GM21447 (cell line): Measurements from ENCODE around the gene CYBA.

Experiments
- ATAC-seq: cut with Tn5 transposase; IDR thresholded peaks from one replicate; pipeline ENCODE4 v1.9.1; 2021; ENCODE audit not compliant: unreplicated experiment

The CYBA gene

DNA sequence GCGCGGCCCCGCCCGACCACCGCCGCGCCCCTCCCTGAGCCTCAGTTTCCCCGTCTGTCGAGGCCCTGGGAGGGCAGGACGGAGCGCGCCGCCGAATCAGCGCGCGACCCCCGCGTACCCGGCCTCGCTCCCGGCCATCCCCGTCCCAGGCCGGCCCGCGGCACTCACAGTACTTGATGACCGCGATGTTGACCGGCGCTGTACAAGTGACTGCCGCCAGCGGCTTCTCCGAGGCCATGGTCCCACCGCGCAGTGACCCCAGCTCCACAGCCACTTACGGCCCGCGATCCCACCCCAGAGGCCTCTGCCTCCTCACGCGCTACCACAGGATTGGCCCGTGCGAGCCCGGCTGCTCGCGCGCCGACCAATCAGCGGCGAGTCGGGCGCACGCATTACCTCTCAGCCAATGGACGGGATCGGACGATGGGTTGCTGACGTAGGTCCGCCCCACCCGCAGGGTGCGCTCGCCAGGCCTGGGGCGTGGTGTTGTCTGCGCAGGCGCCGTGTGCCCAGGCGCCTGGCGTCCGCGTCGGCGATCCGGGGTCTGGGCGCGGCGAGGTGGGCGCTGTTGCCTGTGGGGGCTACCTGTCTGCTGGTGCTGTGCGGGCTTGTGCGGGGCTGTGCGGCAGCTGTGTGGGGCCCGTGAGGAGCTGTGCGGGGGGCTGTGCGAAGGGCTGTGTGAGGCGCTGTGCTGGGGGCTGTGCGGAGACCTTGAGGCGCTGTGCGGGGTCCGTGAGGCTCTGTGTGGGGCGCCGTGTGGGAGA lies 12.2 kb upstream of the CYBA start, which contains the start of gene MVD:
TSS of gene MVD (minus strand) at position 249 of the 764 bp plus-strand sequence. CDS start at position 238, 11 bp downstream.
- peak; percentile 88 for ATAC-seq

DNA sequence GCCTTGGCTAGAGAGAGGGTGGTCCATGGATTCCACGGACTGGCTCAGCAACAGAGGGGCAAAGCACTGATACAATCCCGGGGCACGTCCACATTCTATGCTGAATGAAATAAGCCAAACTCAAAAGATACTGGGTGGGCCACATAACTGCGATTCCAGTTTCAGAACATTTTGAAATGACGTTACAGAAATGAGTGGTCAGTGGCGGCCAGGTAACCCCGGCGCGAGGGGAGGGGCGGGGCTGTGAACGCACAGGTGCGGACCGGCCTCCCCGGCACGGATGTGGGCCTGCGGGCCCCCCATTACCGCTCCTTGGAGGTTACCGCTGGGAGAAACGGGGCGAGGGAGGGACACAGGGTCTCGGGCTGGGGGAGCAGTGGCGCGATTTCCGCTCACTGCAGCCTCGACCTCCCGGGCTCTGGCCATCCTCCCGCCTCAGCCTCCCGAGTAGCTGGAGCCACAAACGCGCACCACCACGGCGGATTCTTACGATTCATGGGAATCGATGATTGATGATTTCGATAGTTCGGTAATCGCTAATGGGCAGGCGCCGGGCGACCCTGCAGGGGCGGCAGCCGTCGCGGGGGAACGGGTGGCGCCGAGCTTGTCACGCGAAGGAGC lies 11.5 kb upstream of the CYBA start:
- ATAC-seq: peak; percentile 15

DNA sequence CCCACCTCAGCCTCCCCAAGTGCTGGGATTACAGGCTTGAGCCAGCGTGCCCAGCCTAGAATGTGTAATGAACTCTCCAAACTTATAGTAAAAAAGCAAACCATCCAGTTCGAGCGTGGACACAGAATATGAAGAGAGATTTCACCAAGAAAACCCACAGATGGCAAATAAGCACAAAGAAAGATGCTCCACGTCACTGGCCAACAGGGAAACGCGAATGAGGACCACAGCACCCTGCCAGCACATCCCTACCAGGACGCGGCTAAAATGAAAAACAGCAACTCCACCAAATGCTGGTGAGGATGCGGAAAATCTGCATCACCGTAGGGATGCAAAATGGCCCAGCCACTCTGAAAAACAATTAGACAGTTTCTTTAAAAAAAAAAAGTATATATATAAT lies 10.6 kb upstream of the CYBA start:
- ATAC-seq: no peak

DNA sequence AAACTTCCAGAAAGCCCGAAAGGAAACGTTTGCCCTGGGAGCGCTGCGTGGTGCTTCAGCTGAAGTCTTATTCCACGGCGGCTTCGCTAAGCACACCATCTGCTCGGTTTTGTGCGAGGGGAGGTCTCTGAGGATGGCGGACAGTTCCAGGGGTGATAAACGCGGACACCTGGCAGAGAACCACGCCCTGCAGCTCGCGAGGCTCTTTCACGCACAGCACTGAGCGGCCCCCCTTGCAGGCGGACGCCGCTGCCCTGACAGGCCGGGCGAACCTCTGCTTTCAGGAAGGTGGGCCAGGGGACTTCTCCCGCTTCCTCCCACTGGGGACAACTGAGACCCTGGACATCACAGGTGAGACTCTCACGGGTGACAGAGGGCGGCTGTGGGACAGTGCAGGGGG lies 8.3 kb upstream of the CYBA start:
- ATAC-seq: no peak

DNA sequence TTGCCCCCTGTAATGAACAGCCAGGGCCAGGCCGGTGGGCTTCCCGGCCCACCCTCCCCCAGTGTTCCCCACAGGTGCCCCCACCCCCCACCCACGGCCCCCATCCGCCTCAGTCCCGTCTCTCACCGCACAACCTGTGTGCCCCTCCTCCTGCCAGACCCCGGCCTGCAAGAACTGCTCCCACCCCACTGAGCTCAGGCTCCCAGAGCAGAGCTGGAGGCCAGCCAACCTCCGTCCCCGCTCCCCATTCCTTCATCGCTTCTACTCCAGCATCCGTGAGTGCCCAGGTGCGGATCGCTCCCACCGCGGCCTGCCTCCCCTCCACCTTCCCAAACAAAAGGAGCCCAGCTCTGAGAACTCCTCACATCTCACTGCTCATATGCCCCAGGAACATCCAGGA lies 7.9 kb upstream of the CYBA start:
- no peak for ATAC-seq

DNA sequence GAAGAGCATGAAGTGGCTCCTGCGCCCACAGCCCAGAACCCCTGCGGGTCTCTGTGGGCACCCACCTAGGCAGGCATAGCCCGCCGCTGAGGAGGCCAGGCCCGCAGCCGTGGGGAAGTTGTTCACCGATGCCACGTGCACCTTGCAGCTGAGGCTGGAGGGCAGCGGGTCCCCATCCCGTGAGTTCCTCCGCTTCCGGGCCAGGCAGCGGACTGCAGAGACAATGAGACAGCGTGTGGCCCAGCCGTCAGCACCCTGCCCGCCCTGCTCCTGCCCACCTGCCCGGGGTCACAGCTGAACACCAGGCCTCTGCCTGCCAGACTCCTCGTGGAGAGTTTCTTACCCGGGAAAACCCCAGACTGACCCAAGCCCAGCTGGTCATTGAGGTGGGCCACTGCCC lies 6.5 kb upstream of the CYBA start:
- ATAC-seq: no peak

DNA sequence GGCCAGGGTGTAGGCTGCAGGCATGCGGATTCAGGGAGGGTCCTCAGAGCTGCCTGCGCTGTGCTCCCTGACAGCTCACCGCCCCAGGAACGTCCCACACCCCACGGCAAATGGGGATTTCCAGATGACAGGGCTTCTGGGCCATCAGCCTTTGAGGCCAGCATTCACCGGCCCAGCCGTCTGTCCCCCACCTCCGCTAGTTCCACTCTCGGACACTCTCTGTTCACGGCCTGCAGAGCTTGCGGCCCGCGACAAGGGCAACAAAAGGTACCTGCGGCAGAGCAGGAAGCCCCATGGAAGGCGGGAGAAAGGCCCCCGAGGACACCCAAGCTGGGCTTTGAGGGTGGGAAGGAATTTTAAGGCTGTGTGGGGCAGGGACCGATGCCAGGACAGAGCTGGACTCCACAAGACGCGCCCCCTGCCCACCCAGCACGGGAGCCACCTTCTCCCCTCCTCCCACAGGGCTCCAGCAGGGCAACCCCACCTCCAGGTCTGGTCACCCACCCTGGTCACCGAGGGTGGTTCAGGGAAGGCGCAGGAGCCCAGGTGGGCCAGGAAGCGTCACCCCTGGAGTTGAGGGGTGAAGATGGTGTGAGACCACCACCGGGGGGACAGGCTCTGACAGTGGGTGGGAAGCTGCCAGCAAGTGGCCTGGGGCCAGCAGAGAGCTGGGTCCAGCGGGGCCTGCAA lies 5.6 kb upstream of the CYBA start:
- ATAC-seq: no peak

DNA sequence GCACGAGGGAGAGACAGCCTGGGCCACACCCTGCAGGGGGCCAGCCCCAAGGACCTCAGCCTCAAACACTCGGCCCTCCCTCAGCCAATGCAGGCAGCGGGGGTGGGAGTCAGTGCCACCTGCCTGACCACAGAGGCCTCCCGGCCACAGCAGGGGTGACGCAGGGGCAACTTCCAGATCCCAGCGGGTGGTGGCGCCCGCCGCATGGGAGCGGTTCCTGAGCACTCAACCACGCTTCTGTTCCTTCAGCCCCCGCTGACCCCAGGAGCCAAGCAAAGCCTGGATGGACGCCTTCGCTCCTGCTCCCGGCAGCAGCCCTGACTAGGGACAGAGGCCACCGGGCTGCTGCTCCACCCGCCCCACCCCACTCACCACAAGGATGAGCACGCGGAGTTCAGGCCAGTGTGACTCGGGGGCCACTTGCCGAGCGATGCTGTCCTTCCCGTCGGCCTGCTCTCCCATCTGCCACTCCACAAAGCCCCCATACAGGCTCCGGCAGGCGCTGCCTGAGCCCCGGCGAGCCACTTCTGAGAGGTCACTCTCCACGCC lies 5.0 kb upstream of the CYBA start:
- ATAC-seq: no peak

DNA sequence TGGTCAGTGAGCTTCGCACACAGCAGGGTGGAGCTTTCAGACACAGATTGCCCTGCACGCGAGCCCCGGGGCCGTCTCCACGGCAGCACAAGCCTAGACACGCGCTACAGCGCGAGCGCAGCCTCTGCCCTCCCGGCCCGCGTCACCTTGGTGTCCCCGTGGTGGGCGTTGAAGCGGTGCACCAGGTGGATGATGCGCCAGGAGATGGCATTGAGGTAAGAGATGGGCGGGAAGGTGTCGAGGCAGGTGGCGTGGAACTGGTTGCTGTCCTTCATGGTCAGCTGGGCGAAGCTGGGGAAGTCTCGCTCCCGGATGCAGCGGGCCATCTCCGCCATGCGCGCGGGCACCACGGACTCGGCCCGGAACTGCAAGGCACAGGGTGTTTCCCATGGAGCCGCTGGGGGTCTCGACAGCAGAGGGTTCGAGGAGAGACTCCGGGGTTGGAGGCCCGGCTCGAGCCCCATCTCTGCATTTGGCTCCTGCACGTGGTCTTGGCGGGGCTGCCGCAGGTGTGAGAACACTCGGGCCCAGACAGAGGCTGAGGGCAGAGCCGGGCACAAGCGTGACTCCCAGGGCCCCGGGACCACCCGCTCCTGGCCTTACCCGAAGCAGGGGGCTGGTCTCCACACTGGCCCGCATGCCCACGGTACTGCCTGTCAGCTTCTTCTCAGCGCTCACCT lies 4.3 kb upstream of the CYBA start:
- no peak for ATAC-seq

DNA sequence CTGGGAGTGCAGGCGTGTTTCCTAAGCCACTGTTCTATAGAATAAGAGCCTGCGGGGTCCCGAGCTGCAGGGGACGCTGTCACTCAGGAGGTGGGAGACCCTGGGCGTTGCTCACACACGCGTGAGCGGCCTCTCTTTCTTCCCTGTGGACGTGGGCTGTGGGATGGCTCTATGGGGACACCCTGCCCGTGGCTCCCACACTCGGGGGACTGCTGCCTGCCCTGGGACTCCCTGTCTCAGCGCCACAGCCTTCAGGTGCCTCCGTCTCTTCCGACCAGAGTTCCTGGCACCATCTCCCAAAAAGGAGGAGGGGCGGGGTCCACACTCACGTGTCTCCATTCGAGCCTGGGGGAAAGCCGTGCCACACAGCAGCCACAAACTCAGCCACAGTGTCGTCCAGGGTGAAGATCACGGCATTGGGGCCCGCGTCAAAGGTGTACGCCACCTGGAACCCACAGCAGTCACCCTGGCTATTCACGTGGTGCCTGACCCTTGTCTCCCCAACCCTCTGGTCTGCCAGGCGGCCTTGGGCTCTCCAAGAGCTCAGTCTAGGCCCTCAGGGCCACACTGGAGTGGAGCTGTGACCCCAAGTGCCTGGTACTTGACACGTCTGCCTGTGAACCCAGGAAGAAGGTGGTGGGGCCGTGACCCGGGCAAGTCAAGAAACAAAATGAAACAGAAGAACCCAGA lies 3.7 kb upstream of the CYBA start:
- no peak for ATAC-seq

DNA sequence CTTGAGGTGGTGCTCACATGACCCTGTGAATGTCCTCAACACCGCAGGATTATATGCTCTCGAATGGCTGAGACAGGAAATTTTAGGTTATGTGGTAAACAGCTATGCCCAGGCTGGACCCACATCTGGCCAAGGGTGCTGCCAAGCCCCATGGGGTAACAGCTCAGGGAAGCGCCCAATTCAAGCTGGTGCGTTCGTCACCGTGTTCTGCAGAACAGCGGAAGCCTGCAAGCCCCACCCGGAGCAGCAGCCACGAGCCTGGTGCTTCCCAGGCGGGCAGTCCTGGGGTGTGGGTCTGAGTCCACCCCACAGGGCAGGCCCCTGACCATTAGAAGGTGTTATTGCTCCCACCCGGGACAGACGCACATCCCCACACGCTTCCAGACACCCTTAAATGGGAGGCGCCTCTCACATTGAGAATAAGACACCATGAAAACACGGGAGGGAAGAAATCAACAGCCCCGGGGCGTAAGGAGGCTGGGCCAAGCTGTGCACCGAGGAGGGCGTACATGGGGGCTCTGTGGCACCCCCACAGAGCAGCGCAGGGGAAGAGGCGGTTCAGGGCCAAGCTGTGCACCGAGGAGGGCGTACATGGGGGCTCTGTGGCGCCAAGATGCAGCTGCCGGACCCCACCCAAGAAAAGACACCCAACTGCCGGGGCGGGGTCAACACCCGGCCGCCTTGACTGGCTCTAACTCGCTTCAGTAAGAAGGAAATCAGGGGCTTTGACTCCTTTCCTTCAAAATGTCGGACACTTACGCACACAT lies 2.9 kb upstream of the CYBA start:
- no peak for ATAC-seq

DNA sequence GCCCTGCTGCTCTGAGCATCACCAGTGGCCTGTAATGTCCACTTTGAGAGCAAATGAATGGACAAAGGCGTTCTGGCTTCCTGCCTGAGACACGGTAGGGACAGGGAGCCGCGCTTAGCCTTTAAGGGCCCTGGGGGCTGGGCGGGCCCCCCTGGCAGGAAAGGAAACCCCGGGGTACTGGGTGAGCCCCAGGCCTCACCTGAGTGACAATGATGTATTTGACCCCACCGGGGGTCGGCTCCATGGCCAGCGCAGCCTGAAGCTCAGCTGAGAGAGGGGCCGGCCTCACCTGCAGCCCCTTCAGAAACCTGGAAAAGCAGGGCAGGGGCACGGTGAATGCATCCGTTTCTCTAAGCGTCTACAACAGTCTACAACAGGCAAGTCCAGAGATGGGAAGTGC lies 2.2 kb upstream of the CYBA start:
- ATAC-seq: no peak

DNA sequence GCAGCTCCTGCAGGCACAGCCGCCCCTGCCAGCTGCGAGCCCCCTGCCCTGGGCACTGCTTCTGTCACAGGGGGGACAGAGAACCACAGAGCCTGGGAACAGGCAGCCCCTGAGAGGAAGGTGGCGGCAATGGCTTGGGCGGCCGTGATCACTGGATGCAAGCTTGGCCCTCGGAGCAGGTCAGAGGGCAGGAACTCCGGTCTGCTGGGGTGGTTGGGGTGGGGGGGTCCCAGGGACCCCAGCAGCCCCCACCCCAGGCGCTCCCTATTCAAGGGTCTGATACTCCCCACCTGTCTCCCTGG lies 1.9 kb upstream of the CYBA start:
- no peak for ATAC-seq

DNA sequence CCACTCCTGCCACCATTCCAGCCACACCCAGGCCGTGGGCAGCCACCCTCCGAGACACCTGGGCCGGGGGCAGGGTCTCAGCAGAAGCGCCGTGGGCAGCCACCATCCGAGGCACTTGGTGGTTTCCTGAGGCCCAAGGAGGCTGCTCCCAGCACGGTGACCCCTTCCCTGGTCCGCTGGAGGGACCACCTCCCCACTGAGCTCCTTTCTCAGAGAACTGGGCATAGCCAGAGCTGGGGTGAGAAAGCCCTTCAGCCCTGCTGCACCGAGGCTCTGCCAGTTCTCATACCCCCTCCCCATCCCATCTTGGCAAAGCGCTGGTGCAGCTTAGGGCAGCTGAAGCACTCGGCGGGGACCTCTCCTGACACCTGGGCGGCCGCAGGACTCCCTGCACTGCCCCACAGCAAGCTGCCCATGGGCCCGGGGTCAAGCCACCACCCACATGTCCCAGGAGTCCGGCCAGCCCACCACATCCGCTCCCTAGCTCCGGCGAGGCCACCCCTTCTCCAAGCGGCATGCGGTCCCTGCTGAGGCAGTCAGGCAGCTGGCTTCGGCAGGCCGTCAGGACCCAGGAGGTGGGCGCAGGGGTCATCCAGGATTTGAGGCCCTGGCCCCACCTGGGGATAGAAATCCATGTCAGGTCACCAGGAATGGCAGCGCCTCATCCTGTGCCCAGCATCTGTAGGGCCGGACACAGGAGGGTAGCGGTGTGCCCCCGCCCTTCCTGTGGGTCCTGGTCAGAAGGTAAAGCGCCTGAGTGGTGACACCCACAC lies 1.3 kb upstream of the CYBA start:
- no peak for ATAC-seq

DNA sequence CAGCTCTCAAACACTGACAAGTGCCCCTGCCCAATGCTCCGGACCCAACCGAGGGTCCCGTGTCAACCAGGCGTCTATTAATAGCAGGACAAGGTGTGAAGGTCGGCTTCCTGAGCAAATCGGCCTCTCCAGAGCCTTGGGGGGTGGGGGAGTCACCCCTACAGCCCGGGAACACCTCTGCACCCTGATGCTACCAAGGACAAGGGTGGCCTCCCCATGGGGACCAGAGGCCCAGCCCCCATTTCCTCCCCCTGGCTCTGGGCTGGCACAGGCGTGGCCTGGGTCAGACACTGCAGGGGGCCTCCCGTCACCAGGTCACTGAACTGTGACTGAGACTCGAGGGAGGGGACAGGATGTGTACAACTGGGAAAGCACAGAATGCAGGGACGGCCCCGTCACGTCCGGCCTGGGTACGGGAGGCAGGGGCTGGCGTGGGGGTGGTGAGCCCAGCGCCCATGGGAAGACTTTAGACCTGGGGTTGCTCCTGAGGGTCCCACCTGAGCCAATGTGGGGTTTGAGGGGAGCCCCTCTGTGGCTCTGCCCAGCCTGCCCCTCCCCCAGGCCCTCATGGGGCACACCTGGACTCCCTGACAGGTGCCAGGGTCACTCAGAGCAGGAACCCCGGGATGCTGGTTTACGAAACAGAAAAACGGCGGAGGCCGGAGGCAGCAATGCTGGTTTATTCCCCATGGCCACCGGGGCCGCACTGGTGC lies 579 bp upstream of the CYBA start:
- ATAC-seq: peak; percentile 80

DNA sequence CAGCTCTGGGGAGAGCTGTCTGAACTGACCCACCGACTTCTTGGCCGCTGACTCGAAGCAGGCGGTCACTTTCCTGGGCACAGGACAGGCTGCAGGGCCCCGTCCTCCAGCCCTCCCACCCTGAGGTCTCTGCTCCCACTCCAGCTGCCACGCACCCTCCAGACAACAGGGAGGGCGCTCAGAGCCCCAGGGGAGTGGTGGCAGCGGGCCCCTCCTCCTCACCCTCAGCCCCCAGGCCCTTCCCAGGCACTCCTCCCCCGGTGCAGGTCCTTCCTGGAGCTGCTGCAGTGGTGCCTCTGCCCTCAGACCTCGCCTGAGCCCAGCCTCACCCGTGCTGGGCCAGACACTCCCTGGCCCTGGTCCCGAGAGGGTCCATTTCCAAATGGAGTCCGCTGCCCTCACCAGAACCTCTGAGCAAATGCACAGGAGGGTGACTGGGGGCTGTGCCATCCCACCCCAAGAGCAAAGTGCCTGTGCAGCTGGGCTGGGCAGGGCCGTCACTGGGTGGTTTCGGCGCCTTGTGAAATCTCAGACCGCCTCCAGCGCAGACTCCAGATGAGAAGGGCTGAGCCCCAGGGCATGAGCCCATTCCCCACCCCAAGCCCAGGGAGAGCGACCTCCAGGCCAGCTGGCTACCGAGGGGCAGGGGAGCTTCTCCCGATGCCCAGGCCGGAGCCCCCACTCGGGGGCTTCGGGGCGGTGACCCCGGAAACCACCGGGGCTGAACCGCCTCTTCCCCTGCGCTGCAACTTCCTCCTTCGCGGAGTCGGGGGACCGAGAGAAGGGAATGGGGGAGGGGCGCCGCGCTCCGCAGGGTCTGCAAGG lies 717 bp downstream of the CYBA start:
- peak; percentile 14 for ATAC-seq

DNA sequence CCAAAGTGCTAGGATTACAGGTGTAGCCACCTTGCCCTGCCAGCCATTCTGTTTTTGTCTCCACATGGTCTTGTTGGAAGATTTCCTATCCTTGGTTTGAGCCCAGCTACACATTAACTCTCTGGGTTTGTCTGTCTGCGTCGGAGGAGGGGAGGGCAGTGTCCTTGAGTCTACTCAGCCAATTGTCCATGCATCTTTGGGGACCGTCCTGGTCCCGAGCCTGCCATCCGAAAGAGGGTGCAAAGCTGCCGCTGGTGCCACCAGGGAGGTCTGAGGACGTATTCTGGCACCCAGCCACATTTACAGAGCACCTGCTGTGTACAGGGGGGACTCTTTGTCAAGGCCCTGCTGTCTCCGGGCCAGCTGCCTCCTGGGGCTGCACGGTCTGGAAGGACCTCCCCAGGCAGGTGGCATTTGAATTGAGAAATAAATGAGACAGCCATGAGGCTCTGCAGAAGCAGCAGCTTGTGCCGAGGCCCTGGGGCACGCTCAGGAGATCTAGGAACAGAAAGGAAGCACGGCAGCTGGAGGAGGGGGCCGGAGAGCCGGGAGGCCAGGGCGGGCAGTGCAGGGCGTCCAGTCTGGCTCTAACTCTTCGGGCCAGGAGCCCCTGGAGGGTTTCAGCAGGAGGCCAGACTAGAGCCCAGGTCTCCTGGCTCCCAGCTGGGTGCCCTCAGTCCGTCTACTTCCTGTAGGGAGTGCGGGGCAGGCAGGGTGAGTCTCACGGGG lies 1.5 kb downstream of the CYBA start:
- ATAC-seq: no peak
